Stimulated activated CD8-positive, alpha-beta memory T cell treated with anti-CD3 and anti-CD28 coated beads, Interleukin-4, amount 100 ng/mL, for 24 hours (primary cell): ENCODE results near the gene KLHL8.

ENCODE experiments used
- DNase-seq: peaks from one replicate; pipeline ENCODE4 v3.0.0-alpha.2; 2020; ENCODE audit warnings: low read depth

KLHL8 gene

DNA sequence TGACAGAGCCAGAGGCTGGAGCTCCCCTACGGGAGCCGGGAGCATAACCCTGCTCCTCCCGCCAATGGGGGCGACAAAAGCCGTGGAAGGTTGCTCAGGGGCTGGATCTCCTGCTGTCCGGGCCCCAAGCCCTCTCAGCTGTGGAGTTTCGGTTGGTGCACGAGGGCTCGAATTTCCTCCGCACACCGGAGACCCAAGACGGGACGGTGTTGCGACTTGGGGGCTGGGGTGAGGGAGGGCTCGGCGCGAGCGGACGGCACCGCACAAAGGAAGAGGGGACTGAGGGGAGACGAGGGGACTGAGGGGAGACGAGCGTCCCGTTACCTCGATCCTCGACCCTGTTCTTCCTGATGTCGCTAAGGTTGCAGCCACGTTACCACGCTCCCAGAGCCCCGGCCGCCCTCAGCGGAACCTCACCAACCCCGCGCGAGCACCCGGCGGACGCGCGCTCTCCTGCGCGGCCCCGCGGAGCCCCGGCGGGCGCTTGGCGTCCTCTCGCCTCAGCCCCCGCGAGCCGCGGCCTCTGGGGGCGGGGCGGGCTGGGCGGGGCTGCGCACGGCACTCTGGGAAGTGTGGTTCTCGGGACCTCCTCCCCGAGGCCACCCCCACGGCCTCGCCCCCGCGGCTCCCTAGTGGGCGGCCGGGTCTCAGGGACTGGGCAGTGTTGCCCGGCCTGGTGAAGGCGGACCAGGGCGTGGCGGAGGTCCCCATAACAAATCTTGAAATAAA, at the start of gene KLHL8:
Gene KLHL8 (minus strand): TSS at position 525 of the 729 bp plus-strand sequence. CDS start 25,079 bp downstream, outside the sequence.
- peak; percentile 84 for DNase-seq

DNA sequence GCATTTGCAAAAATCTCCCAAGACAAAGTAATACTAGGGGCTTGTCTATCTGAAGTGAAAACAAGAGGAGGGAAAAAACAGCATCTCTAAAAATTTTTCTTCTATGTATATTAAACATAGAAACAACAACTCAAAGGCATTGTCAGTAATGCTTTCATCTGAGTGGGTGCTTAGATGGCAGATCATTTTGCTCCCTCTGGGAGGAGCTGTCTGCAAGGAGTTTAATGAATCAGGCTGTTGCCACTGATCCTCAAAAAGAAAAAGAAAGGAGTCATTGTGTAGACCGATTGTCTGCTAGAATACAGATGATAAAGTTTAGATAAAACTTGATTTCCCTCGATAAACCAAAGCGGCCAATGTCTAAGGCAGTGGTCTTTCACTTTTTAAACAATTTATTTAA, 49.7 kb upstream of the KLHL8 start:
- DNase-seq, result no peak

- no peak for DNase-seq
Measured at GRCh38 chr4:87268411-87268810, 48.0 kb upstream of the KLHL8 start.

DNA sequence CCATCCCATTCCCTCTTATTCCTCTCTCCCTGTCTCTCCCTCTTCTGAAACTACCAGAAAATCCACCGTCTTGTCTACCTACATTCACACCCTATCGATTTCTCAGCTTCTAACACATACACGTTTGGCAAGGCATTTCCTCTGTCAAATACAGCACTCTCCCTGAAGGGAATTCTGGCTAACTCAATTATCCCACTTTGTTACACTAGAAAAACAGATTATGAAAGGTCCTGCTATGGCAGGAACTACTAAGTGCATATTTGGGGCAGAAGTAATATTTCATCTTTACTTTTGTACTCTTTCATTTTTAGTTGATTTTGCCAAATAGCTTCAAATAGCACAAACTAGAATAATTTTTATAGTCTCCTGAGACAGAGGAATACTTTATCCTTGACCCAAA, 46.6 kb upstream of the KLHL8 start:
- no peak for DNase-seq

- DNase-seq, result no peak
Measured at GRCh38 chr4:87262886-87263285, 42.5 kb upstream of the KLHL8 start.

GRCh38 chr4:87260477-87260876, 40.1 kb upstream of the KLHL8 start:
- DNase-seq, result no peak

DNA sequence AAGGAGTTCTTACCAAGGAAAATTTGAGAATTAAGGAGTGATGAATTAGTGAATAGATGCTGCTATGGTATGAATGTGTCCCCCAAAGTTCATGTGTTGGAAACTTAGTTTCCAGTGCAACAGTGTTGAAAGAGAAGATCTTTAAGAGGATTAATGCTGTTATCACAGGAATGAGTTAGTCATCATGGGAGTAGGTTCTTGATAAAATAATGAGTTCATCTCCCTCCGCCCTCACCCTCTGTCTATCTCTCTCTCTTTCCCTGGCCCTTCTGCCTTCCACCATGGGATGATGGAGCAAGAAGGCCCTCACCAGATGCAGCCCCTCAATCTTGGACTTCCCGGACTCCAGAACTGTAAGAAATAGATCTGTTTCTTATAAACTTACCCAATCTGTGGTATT, 38.3 kb upstream of the KLHL8 start:
- no peak for DNase-seq

DNA sequence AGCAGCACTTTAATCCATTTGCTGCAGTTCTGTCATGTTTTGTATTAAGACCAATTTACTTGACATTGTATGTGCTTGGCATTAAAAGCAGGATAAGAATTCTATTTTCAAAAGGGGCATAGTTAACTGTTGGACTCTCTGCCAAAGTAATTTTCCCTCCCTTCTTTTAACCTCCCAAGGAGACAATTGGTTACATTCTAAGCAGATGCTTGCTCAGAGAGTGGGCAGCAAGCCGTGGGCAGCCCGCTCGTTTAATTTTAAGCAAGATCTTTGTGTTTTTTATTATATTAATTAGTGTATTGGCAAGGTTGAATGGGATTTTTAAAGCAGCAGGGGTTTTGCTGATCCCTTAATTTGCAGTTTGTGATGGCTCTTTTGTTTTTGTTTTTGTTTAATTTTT, 37.1 kb upstream of the KLHL8 start:
- no peak for DNase-seq

DNA sequence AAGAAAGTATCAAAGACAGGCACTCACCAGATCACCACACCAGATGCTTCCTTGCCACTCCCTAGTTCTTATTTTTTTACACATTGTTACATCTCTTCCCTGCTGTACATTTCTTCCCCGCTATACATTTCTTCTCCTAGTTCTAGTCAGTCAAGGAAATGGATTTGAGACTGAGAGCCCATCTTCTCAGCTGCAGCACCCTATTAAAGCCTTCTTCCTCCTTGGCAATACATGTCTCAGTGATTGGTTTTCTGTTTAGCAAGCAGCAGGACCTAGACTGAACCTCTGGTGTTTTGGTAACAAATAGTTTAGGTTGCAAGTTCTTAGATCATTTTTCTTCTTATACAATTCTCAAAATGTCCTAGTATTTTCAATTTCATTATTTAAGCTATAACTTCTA, 35.3 kb upstream of the KLHL8 start:
- no peak for DNase-seq

- no peak for DNase-seq
Measured at GRCh38 chr4:87251106-87251505, 30.7 kb upstream of the KLHL8 start.

DNA sequence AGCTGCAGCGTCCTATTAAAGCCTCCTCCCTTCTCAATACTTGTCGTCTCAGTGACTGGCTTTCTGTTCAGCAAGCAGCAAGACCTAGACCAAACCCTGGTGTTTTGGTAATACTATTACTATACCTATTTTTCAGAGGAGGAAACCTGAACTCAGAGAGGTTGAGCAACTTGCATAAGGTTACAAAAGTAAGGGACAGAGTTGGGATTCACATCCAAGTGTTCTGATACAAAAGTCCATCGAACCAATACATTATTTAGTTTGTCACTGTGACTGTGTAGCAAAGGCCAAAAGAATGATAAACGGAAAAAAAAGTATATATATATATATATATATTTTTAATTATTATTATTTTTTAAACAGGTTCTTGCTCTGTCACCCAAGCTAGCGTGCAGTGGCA, 29.9 kb upstream of the KLHL8 start:
- DNase-seq, result no peak

GRCh38 chr4:87249332-87250019, 29.1 kb upstream of the KLHL8 start:
- no peak for DNase-seq

GRCh38 chr4:87243426-87244053, 23.1 kb upstream of the KLHL8 start:
- no peak for DNase-seq

- DNase-seq, result no peak
Measured at GRCh38 chr4:87241336-87241735, 20.9 kb upstream of the KLHL8 start.

- no peak for DNase-seq
Measured at GRCh38 chr4:87240341-87240740, 19.9 kb upstream of the KLHL8 start.

DNA sequence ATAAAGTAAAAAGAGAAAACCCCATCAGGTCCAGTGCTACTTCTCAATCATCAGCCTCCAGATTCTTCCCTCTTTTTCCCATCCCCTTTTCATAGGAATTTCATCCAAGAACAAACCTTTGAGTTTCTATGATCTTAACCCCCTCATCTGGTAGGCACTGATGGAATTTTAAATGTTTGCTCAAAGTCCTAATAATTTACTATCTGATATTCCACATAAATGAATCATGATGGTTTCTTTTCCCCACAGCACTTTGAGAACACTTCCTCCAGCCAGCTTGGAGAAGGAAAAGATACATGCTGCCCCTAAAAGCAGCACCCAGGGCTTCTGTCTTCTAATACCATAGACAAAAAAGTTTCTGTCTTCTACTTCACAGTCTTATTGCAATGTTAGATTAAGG, 19.4 kb upstream of the KLHL8 start:
- no peak for DNase-seq

DNA sequence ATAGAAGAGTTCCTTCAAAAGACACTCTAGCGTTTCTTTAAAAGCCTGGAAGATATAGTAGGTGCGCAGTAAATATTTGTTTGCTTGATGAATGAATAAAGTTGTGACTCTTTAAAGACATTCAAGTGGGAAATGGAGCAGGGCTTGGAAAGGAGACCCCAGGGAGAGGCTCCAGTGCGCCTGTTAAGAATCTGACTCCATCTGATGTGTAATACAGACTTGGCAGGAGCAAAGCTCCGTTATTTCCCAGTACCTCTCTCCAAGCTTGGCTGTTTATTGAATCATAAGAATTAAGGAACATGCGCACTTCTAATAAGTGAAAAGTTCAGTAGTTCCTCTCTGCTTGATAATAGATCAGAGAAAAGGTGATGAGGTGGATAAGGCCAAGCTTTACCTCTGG, 18.8 kb upstream of the KLHL8 start:
- DNase-seq, result no peak

- no peak for DNase-seq
Measured at GRCh38 chr4:87236861-87237260, 16.4 kb upstream of the KLHL8 start.

DNA sequence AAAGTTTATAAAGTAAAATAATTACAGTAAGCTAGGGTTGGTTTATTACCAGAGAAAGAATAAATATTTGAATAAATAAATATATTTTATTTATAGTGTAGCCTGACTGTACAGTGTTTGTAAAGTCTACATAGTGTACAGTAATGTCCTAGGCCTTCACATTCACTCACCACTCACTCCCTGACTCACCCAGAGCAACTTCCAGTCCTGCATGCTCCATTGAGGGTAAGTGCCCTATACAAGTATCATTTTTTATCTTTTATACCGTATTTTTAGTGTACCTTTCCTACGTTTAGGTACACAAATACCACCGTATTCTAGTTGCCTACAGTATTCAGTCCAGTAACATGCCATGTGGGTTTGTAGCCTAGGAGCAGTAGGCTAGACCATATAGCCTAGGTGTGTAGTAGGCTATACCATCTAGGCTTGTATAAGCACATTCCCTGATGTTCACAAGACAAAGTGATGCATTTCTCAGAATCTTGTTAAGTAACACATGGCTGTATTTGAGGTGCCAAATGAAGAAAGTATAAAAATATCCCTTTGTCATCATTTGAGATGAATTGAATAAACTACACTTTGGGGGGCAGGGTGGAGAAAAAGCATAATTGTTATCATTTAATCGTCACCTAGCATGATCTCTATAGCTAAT, 14.7 kb upstream of the KLHL8 start:
- DNase-seq, result no peak

- no peak for DNase-seq
Measured at GRCh38 chr4:87232216-87232615, 11.8 kb upstream of the KLHL8 start.

- no peak for DNase-seq
Measured at GRCh38 chr4:87230806-87231205, 10.4 kb upstream of the KLHL8 start.

GRCh38 chr4:87229979-87230378, 9.6 kb upstream of the KLHL8 start:
- no peak for DNase-seq
